GM19467 (cell line): ENCODE measurements around the gene OAT.

Experiments used
- ATAC-seq: cut with Tn5 transposase; IDR thresholded peaks from one replicate; pipeline ENCODE4 v1.9.1; 2021; ENCODE audit warnings: mild to moderate bottlenecking, moderate library complexity; ENCODE audit not compliant: unreplicated experiment

The OAT gene

DNA sequence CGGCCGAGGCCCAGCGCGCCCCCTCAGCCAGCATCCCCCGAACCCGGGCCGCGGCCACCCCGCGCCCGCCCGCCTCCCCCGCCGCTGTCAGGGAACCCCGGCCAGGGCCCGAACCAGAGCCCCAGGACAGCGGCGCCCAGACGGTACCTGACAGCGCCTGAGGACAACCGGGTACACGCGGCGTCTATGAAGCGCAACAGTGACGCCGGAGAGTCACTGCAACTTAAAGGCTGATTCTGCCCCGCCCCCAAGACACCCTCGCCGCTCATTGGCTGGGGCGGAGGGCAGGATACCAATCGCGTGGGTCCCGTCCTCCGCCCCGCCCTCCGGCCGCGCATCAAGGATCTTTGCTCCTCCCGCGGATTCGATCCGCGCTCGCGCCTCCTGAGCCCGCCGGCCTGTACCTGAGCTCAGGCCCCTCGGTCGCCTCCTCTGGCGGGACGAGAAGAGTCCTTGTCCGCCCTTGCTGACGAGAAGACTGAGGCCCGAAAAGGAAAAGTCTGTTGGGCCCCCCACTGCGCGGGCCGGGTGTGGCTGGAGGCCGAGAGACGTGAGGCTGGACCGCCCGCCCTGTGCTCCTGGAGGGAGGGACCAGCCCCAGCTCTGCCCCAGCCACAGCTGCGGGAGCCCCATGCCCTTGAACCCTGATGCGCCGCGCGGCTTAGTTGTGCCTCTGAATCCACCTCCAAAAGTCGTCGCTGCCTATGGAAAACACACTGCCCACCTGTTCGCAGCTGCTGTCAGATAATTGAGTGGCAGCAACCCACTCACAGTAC is at the start of gene OAT:
TSS of gene OAT (minus strand) at position 198 of the 776 bp plus-strand sequence. CDS start 6,752 bp downstream, outside the sequence.
- ATAC-seq = peak; percentile 94

DNA sequence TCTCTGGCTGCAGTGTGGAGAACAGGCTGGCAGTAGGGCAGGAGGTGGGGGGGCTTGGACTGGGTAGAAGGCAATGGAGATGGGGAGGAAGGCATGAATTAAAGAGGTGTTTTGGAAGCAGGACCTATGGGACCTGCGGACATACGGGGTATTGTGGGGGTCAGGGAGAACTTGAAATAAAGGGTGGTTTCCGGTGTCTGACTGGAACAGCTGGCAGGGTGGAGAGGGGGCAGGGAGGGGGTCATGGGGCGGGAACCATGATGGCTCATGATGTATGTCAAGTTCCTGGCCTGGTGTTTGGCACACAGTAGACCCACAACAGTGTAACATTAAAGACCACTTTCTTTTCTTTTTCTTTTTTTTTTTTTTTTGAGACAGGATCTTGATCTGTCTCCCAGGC is 48.4 kb upstream of the OAT start:
- no peak for ATAC-seq

DNA sequence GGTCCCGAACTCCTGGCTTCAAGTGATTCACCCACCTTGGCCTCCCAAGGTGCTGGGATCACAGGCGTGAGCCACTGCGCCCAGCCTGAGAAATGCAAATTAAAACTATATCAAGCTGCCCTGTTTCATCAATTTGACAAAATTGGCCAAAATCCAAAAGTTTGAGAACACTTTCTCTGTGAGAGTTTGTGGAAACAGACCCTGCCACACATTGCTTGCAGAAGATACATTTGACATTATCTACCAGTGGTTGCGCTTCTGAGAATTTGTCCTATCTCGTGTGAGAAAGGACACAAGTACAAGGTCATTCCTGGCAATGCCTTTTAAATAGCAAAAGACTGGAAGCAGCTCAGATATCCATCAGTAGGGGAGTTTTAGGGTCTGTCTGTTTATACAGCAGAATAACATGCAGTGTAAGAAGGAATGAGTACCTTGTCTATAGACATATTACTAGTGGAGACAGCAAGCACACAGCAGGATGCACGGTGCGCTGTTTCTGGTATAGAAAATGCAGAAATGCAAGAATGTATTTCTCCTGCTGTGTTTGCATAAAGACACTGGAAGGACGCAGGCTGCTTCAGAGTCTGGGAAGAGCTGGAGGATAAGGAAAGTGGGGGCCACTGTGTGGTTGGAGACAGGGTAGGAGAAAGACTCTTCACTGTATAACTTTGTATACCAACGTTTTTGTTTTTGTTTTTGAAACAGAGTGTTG is 47.2 kb upstream of the OAT start:
- no peak for ATAC-seq

DNA sequence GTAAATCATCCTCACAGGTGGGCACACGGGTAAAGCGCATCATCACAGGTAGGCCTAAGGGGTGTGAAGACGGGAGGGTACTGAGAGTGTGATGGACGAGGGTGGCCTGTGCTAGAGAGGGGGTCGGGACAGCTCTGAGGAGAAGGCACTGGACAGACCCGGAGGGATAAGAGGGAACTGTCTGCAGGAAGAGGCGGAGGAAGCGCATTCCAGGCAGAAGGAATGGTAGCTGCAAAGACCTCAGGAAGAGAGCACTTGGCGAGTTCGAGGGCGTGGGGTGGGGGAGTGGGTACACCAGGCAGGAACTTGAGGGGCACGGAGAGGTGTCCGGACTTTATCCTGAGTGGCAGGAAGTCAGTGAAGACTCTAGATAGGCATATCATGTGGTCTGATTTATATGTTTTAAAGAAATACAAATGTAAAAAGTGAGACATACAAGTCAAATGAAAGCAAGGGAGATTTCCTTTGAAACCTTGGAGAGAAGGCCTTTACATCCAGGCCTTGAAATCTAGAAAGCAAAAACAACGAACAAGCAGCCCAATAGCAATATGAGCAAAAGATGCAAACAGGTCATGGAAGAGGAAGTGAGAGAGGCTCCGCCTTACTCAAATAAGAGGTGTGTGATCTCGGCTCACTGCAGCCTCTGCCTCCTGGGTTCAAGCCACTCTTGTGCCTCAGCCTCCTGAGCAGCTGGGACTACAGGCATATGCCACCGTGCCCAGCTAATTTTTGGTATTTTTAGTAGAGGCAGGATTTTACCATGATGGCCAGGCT is 46.5 kb upstream of the OAT start:
- ATAC-seq = no peak

DNA sequence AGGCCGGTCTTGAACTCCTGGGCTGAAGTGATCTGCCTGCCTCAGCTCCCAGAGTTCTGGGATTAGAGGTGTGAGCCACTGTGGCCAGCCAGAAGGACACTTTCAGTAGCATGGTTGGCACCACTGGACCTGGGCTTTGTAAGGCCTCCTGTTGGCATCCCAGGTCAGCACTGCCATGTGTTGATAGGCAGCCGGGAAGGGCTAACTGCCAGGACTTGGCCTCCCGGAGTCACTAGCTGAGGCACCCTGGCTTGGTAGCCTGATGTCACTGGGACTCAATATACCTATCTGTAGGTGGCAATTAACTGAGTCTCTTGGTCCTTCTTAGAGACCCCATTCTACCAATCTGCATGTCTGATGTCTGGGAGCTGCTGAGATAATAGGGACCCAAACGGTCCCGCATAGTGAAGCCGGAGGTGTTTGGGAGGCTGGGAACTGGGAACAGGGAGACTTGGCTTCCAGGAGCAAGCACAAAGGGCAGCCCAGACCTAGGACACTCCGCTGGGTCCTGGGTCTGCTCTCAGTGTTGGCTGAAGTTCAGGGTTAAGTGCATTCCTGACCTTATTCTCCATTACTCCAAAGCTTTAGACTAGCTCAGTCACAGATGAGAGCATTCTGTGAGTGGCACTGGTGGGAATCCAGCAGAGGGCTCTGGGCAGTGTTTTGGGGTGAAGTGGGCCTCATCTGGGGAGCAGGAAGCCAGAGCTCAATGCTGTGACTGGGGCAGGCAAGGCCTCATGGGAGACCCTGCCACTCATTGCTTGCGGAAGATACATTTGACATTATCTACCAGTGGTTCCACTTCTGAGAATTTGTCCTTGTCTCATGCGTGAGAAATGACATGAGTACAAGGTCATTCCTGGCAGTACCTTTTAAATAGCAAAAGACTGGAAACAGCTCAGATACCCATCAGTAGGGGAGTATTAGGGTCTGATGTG is 45.6 kb upstream of the OAT start:
- no peak for ATAC-seq

DNA sequence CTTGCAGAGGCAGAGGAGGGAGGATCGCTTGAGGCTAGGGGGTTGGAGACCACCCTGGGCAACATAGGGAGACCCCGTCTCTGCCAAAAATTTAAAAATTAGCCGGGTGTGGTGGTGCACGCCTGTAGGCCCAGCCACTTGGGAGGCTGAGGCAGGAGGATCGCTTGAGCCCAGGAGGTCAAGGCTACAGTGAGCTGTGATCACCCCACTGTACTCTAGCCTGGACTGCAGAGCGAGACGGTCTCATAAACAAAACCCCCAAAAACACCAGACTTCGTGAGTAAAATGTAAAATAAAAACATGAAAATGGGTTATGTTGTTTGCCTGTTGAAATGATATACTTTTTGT is 43.6 kb upstream of the OAT start:
- no peak for ATAC-seq

DNA sequence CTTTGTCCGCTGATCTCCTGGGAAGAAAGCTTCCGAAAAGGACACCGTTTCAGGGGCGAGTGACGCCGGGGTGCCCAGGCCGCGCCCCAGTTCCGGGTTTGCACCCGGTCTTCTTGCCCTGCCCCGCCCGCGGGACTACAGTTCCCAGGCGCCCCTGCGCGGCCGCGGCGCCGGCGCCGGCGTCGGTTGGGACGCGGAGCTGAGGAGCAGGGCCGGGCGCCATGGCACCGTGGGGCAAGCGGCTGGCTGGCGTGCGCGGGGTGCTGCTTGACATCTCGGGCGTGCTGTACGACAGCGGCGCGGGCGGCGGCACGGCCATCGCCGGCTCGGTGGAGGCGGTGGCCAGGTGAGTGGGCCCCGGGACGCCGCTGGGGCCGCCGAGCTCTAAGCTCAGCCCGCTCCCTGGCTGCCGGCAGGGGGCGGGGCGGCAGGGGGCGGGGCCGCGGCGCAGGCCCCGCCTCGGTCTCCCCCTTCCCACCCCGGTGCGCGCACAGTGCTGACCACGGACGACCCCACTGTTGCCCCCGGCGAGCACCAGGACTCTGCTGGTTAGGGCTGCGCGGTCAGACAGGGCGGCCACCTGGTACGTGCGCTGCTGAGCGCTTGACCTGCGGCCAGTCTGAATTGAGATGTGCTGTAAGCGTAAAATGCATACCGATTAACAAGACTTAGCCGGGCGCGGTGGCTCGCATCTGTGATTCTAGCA is 43.1 kb upstream of the OAT start, which contains the start of gene LHPP:
TSS of gene LHPP (plus strand) at position 182 of the 706 bp plus-strand sequence. CDS start at position 222, 40 bp downstream.
- peak; percentile 94 for ATAC-seq

DNA sequence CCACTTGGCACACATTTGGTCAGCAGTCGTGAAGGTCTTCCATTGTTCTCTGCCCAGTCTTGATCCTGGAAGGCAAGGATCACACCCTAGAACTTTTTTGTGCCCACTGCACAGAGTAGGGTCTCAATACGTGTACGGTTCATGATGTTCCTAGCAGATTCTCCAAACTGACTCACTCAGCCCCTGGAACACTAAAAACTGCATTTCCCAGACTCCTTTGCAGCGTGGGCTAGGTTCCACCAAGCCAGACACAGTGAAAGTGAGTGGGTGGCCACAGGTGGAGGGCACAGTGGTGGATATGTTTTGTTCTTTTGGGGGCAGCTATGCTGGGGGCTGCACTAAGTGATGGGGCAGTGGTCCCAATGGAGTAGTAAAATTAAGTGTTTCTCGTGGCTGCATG is 41.4 kb upstream of the OAT start:
- no peak for ATAC-seq

DNA sequence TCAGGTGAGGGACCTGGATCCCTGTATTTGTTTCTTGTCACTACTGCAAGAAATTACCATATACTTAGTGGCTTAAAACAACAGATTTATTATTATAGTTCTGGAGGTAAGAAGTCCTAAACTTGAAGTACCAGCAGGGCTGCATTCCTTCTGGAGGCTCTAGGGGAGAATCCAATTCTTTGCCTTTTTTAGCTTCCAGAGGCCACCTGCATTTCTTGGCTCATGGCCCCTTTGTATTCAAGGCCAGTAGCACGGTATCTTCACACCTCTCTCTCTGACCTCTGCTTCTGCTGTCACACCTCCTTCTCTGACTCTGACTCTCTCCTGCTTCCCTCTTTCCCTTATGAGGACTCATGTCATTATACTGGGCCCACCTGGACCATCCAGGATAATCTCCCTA is 40.7 kb upstream of the OAT start:
- no peak for ATAC-seq

DNA sequence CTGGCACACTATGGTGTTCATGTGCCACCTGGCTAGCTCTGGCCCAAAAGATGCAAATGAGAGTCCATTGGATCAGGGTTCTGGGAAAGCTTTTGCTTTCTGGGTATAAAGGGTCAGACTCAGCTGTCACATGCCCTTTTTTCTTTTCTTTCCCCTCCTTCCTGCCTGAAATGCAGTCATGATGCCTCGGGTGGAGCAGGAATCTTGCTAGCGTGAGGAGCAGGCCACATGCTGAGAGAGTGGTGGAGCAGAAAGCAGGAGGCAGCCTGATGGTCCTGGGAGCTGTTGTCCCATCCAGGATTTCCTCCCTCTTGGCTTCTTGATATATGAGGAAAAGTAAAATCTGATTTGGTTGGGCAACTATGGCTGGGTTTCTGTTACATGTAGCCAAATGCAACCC is 40.2 kb upstream of the OAT start:
- no peak for ATAC-seq

DNA sequence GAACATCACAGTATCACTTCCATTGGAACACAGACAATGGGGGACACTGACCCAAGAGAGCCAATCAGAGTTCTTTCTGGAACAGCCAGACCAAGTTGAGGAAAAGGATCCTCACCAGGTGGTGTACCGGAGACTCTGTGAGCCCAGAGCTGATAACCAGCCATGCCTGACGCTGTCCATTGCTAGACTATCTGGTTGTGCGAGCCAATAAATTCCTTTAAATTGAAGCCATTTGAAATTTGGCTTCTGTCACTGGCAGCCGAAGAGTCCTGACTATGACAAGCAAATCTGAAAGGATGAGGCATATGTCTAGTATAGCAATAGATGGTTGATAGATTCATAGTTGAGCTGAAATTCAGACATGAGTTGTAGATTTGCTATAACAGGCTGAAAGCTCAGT is 39.8 kb upstream of the OAT start:
- no peak for ATAC-seq

DNA sequence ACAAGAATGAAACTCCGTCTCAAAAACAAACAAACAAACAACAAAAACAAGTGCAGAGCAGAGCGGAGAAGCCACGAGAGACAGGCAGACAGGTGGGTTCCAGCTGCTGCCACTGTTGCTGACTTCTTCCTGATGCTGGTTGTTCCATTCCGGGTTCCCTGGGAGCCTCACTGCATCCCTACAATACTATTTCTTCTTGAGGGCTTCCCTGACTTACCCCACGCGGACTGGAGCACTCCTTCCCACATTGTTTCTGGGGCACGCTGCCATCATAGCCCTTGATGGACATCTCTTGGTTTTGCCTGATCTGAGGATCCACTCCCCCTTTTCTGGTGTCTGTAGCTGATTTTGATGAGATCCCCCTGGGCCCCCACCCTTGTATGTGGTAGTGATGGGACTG is 36.7 kb upstream of the OAT start:
- no peak for ATAC-seq

DNA sequence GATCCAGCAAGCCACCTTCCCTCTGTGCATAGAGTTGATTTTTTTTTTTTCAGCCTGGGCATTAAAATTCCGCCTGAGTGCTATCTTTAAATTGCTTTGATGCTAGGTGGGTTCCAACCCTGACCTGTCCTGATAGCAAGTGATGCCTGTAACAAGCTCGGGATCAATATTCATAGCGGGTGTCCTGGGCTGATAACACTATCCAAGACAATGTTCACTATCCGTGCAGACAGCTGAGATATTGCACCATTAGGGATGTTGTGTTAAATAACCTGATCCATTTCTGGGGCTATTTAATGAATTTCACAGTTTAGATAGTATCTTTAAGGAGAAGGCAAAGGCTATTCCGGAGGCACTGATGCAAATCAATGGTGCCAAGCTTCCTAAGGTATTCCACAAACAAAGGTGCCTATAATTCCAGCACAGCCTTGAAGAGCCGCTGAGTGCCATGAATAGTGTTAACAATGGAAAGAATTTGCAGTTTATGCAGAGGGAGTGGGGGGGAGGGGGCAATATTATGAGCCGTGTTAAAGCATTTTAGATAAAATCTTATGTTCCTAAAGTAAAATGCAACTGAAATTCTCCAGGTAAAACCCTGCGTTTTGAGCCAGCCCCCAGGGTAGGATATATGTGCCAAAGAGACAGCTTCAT is 35.4 kb upstream of the OAT start:
- ATAC-seq = no peak

DNA sequence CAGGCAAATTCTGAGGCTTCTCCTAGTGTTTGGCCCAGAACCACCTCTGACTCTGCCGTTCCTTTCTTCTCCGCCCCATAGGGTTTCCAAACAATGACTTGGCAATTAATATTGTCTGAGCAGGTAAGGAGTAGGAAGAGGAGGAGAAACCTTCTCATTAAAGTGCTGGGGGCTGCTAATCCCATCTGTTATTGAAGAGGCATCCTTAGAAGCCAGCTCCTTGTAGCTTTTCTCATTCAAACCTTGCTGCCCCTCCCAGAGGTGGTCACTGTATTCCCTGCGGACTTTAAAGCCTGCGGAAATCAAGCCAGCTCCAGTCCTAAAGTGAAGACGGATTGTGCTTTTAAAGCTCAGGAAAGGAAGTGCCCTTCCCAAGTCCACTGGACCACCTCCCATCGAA is 32.6 kb upstream of the OAT start:
- no peak for ATAC-seq

DNA sequence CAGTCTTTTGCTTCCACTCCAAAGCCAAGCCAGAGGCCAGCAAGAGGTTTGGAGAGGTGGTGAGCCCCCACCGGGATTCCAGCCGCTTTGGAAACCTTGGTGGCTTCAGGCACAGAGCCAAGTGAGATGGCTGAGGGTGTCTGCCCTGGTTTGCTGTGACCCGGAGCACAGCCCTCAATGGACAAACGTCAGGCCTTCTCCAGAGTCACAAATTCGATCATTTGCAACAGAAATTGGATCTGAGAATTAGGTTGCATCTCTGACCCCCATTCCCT is 32.0 kb upstream of the OAT start:
- ATAC-seq = no peak

DNA sequence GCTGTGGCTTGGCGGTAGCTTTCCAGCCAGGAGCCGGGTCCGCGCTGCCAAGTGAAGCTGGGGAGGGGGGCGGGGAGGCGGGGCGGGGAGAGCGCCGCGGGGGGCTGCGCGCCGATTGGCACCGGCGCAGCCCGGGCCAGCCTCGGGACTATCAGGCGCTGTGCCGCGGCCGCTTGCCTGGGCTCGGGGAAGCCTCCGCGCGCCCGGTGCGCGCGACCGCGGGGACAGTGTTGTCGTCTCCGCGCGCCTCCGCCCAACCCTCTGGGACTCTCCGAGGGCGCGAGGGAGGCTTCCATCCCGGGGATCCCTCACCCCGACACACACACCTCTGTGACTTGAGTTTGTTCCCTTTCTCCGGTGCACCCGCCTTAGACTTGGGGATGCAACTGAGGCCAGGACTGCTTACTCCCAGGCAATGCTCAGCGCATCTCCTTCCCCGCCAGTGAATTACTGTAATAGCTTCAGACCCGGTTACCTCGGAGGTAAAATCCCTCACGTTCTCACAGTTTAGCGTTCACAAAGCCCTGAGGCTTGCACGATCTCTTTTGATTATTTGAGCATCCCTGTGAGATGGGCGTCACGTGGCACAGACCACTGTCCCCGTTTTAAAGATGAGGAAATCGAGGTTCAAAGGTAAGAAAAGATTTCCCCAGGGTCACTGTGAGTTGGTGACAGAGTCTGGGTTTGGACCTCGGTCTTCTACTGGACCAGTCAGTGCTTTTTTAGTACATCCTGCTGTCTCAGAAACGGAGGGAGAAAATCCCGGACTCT is 31.5 kb upstream of the OAT start, which contains the start of gene NKX1-2:
TSS of gene NKX1-2 (minus strand) at position 24 of the 771 bp plus-strand sequence. CDS start 92 bp downstream, outside the sequence.
- ATAC-seq = no peak

DNA sequence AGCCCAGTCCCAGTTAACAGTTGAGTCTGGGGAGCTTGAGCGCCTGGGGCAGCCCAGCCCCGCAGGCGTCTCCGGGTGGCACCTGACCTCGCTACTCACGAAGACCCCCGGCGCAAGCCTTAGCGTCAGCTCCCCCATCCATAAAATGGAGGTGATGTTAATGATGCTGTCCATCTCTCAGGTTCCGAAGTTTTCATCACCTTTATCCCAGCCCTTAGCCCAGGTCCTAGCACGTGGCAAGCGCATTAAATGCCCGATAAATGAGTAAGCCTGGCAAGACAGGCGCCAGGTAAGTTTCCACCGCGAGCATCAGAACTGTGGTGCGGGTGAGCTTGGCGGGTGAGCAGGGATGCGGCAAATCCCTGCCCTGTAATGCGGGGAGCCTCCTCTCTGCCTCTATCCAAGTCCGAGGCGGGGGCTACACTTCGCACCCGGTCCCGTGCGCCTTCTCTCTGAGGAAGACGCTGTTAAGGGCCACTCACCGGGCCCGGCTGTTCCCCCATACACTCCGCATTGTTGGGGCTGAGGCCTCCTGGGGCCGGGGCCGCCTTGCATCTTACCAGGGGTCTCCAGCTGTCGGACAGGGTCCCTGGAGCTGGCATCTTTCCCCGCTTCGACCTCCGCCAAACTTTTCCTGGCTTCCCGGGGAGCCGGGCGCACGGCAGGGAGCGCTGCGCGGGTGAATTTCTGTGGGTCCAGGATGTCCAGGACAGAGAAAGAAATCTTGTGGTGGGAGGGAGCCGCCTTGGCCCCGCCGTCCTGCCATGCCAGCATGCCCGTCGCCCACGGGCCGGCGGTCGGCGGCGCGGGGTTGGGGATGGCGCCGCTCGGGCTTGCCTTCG is 30.7 kb upstream of the OAT start:
- no peak for ATAC-seq

DNA sequence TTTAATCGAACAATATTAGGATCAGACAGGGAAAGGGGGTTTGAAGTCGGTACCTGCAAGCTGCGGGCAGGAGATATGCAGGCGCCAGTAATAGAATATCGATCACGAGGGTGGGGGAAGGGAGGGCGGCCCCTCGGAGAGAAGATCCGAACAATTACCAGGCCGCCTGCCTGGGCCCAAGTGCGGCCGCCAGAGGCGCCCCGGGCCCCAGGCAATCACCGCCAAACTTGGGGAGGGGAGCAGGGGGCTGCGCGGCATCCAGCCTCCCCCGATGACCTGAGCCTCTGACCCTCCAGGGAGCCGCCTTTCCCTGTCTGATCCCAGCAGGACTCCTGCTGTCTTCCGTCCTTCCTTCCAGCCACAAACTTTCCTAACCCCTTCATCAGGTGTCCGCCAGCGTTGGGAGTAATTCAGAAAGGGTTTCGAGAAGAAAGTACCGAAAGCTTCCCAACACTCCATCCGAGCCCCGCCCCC is 30.0 kb upstream of the OAT start:
- ATAC-seq = no peak
